AG10803 (cell line): ENCODE data around the gene BNIP3.

Experiments
- DNase-seq: peaks from one replicate; pipeline ENCODE4 v3.0.0; 2010; ENCODE audit warnings: low read depth
- H3K4me3 ChIP-seq: 2 replicates; pipeline ENCODE4 v1.5.1; 2011; ENCODE audit warnings: mild to moderate bottlenecking, low read length, control low read depth
- CTCF ChIP-seq: conservative IDR thresholded peaks from 2 replicates; pipeline ENCODE4 v1.5.1; 2011; ENCODE audit warnings: mild to moderate bottlenecking, low read length, control low read depth, inconsistent platforms

The BNIP3 gene

GRCh38 chr10:132011024-132011423, 29.3 kb upstream of the BNIP3 start:
- no peak for DNase-seq
- H3K4me3 ChIP-seq: no peak overlapping the region
- TF ChIP-seq CTCF: no peak

- no peak for TF ChIP-seq CTCF
- no peak for DNase-seq
- H3K4me3 ChIP-seq: no peak overlapping the region
Observed at GRCh38 chr10:132010483-132010882, 28.8 kb upstream of the BNIP3 start.

GRCh38 chr10:132009575-132009974, 27.9 kb upstream of the BNIP3 start:
- no peak overlapping the region for H3K4me3 ChIP-seq
- DNase-seq: no peak
- TF ChIP-seq CTCF: no peak

GRCh38 chr10:132007681-132008080, 26.0 kb upstream of the BNIP3 start:
- no peak overlapping the region for H3K4me3 ChIP-seq
- TF ChIP-seq CTCF: no peak
- DNase-seq: no peak

GRCh38 chr10:132006966-132007365, 25.2 kb upstream of the BNIP3 start:
- DNase-seq: no peak
- H3K4me3 ChIP-seq: no peak overlapping the region
- no peak for TF ChIP-seq CTCF

GRCh38 chr10:132005147-132005546, 23.4 kb upstream of the BNIP3 start:
- no peak for TF ChIP-seq CTCF
- H3K4me3 ChIP-seq: no peak overlapping the region
- no peak for DNase-seq

- H3K4me3 ChIP-seq: no peak overlapping the region
- no peak for DNase-seq
- no peak for TF ChIP-seq CTCF
Observed at GRCh38 chr10:132004052-132004451, 22.3 kb upstream of the BNIP3 start.
